Breast epithelium (tissue), 4 donors: Measurements from ENCODE around the gene RPE65. TPM values are rescaled to one million over a fixed set of nuclear protein-coding genes. Genes with fewer than 3 reads are reported as not detected.

ENCODE experiments used
- DNase-seq, 2 donors: peaks; one replicate each; pipeline ENCODE4 v3.0.0-alpha.2; 2019; ENCODE audit warnings: low spot score in 2 of 2
- H3K27ac ChIP-seq, 2 donors: fragments of 200-600 bp; sonication (generic) in 1 of 2; one replicate each; pipeline ENCODE4 v1.5.1; 2016 to 2019; ENCODE audit warnings: mild to moderate bottlenecking in 1 of 2
- H3K27me3 ChIP-seq, 2 donors: fragments of 200-600 bp; sonication (generic) in 1 of 2; one replicate each; pipeline versions ENCODE4 v1.5.1 to v1.6.0; 2017 to 2019; ENCODE audit warnings: control low read depth in 1 of 2, mild to moderate bottlenecking in 1 of 2
- H3K36me3 ChIP-seq: fragments of 200-600 bp; one replicate; pipeline ENCODE4 v1.5.1; 2019
- H3K4me1 ChIP-seq, 2 donors: fragments of 200-600 bp; sonication (generic); one replicate each; pipeline ENCODE4 v1.5.1; 2016 to 2019; ENCODE audit warnings: control low read depth in 1 of 2
- H3K4me3 ChIP-seq, 3 donors: fragments of 200-600 bp; sonication (generic); 1 replicate in 2 of 3; 2 replicates in 1 of 3; pipeline ENCODE4 v1.5.1; 2016 to 2019; ENCODE audit warnings: mild to moderate bottlenecking in 3 of 3, moderate library complexity in 2 of 3
- H3K9me3 ChIP-seq, 2 donors: fragments of 200-600 bp; sonication (generic) in 1 of 2; one replicate each; pipeline ENCODE4 v1.5.1; 2016 to 2019; ENCODE audit warnings: control low read depth in 1 of 2
- CTCF ChIP-seq, 3 donors: fragments of 450-650 bp; IDR thresholded peaks; one replicate each; pipeline ENCODE4 v1.5.1; 2016 to 2017; ENCODE audit warnings: antibody characterized with exemption in 3 of 3, mild to moderate bottlenecking in 3 of 3, moderate library complexity in 3 of 3
- POLR2A ChIP-seq: fragments of 450-650 bp; IDR thresholded peaks from one replicate; pipeline ENCODE4 v1.6.1; 2016; ENCODE audit warnings: antibody characterized with exemption, mild to moderate bottlenecking, moderate library complexity
- POLR2AphosphoS5 ChIP-seq, 3 donors: sonication (generic); formaldehyde crosslinking; IDR thresholded peaks; one replicate each; pipeline ENCODE4 v1.6.1; 2017; ENCODE audit warnings: antibody characterized with exemption in 3 of 3
- intact Hi-C: fragments of 100-400 bp; cut with DNase I; formaldehyde crosslinking; loops from one replicate; pipeline ENCODE4 v1.15.1; 2023; ENCODE audit warnings: low total_unique reads
- total RNA-seq, 3 donors: library from RNA; depleted of rRNA; stranded (reverse); fragments of >200 nt; gene quantifications; one replicate each; pipeline ENCODE4 v1.1.0, GENCODE V29; 2016

Gene RPE65
- total RNA-seq, 3 donors from 2014 or later, result 0.15 to 0.33 TPM; not detected in 1

- H3K9me3 ChIP-seq, result peaks cover 0 to 5% of the 10 kb centered on the region in 2 donors
- DNase-seq, result no peak
- no peaks in the 10 kb centered on the region for H3K4me1 ChIP-seq
- no peaks in the 10 kb centered on the region for H3K27me3 ChIP-seq
- TF ChIP-seq CTCF (IDR thresholded peaks at IDR 0.05) (no peak), POLR2AphosphoS5 (IDR thresholded peaks at IDR 0.05) (no peak), POLR2A (no peak)
- H3K27ac ChIP-seq, result no peak overlapping the region
- intact Hi-C loops, result loop anchor here (5.0 kb wide), 1 partner anchor 698 kb away; no protein-coding TSS in a partner anchor
- H3K4me3 ChIP-seq, result no peak overlapping the region
- H3K36me3 ChIP-seq, result no peaks in the 10 kb centered on the region
These were observed 15.1 kb upstream of the RPE65 start for GRCh38 chr1:68464891-68465290.

GRCh38 chr1:68460935-68461334 lies 11.2 kb upstream of the RPE65 start:
- H3K36me3 ChIP-seq, result no peaks in the 10 kb centered on the region

GRCh38 chr1:68459796-68460195 lies 10.0 kb upstream of the RPE65 start:
- no peaks in the 10 kb centered on the region for H3K36me3 ChIP-seq
- no peak for DNase-seq
- H3K9me3 ChIP-seq, result peaks cover 0 to 5% of the 10 kb centered on the region in 2 donors
- intact Hi-C loops, result loop anchor here (5.0 kb wide), 1 partner anchor 692 kb away; no protein-coding TSS in a partner anchor
- H3K27me3 ChIP-seq, result no peaks in the 10 kb centered on the region
- no peak overlapping the region for H3K4me3 ChIP-seq
- TF ChIP-seq POLR2AphosphoS5 (IDR thresholded peaks at IDR 0.05) (no peak), POLR2A (no peak), CTCF (IDR thresholded peaks at IDR 0.05) (no peak)
- no peaks in the 10 kb centered on the region for H3K4me1 ChIP-seq
- no peak overlapping the region for H3K27ac ChIP-seq

More at GRCh38 chr1:68460935-68461334, 11.2 kb upstream of the RPE65 start:
- no peaks in the 10 kb centered on the region for H3K27me3 ChIP-seq
- no peak for DNase-seq
- TF ChIP-seq POLR2A, result no peak
- TF ChIP-seq CTCF (IDR thresholded peaks at IDR 0.05), result no peak
- no peak for TF ChIP-seq POLR2AphosphoS5 (IDR thresholded peaks at IDR 0.05)
- intact Hi-C loops, result loop anchor here (5.0 kb wide), 1 partner anchor 694 kb away; no protein-coding TSS in a partner anchor
- no peaks in the 10 kb centered on the region for H3K4me1 ChIP-seq
- H3K27ac ChIP-seq, result no peak overlapping the region
- peaks cover 0 to 5% of the 10 kb centered on the region in 2 donors for H3K9me3 ChIP-seq
- H3K4me3 ChIP-seq, result no peak overlapping the region

- Histone ChIP-seq H3K36me3 (no peaks in the 10 kb centered on the region), H3K27me3 (no peaks in the 10 kb centered on the region), H3K4me1 (no peaks in the 10 kb centered on the region), H3K27ac (no peak overlapping the region), H3K9me3 (peaks cover 0 to 5% of the 10 kb centered on the region in 2 donors), H3K4me3 (no peak overlapping the region)
- no peak for DNase-seq
- intact Hi-C loops, result no loop called here
- TF ChIP-seq POLR2A (no peak), CTCF (IDR thresholded peaks at IDR 0.05) (no peak), POLR2AphosphoS5 (IDR thresholded peaks at IDR 0.05) (no peak)
These were observed 9.3 kb upstream of the RPE65 start for GRCh38 chr1:68459091-68459490.

GRCh38 chr1:68456202-68456601 lies 6.4 kb upstream of the RPE65 start:
- Histone ChIP-seq H3K27ac (no peak overlapping the region), H3K36me3 (no peaks in the 10 kb centered on the region), H3K27me3 (no peaks in the 10 kb centered on the region), H3K4me3 (no peak overlapping the region), H3K4me1 (no peaks in the 10 kb centered on the region), H3K9me3 (no peaks in the 10 kb centered on the region)
- DNase-seq, result no peak
- TF ChIP-seq POLR2AphosphoS5 (IDR thresholded peaks at IDR 0.05) (no peak), CTCF (IDR thresholded peaks at IDR 0.05) (no peak), POLR2A (no peak)
- intact Hi-C loops, result no loop called here
